DOHH2 (cell line): ENCODE data around the gene AGXT.

Experiments
- H3F3A ChIP-seq: fragments of 200-600 bp; sonication (generic), shearing (Covaris generic); 2 replicates; pipeline ENCODE4 v1.6.0; 2016; ENCODE audit warnings: antibody characterized with exemption, mild to moderate bottlenecking; ENCODE audit not compliant: control insufficient read depth, insufficient read depth
- H3K27ac ChIP-seq: fragments of 200-600 bp; sonication (generic); 2 replicates; pipeline ENCODE4 v1.5.1; 2014; ENCODE audit warnings: low read depth, mild to moderate bottlenecking, low read length, moderate library complexity
- H3K27me3 ChIP-seq: fragments of 200-600 bp; sonication (generic); 2 replicates; pipeline ENCODE4 v1.6.1; 2014; ENCODE audit warnings: mild to moderate bottlenecking, low read length, mixed read lengths; ENCODE audit not compliant: control insufficient read depth
- H3K36me3 ChIP-seq: fragments of 200-600 bp; sonication (generic); 2 replicates; pipeline ENCODE4 v1.6.1; 2014; ENCODE audit warnings: mild to moderate bottlenecking, low read length, moderate library complexity, mixed read lengths; ENCODE audit not compliant: control insufficient read depth
- H3K4me1 ChIP-seq: fragments of 200-600 bp; sonication (generic); 2 replicates; pipeline ENCODE4 v1.6.1; 2014; ENCODE audit warnings: mild to moderate bottlenecking, low read length, mixed read lengths; ENCODE audit not compliant: control insufficient read depth
- H3K4me2 ChIP-seq: fragments of 200-600 bp; sonication (generic); 2 replicates; pipeline ENCODE4 v1.6.0; 2014; ENCODE audit warnings: mild to moderate bottlenecking, low read length, moderate library complexity
- H3K4me3 ChIP-seq: fragments of 200-600 bp; sonication (generic); 2 replicates; pipeline ENCODE4 v1.5.1; 2014; ENCODE audit warnings: mild to moderate bottlenecking, low read length, mixed read lengths
- H3K79me2 ChIP-seq: fragments of 200-600 bp; sonication (generic); 2 replicates; pipeline ENCODE4 v1.6.1; 2014; ENCODE audit warnings: mild to moderate bottlenecking, low read length, mixed read lengths; ENCODE audit not compliant: control insufficient read depth
- H3K9me2 ChIP-seq: fragments of 200-600 bp; sonication (generic); replicated peaks from 2 replicates; pipeline ENCODE4 v1.6.1; 2014; ENCODE audit warnings: mild to moderate bottlenecking, low read length, mixed read lengths; ENCODE audit not compliant: control insufficient read depth
- H3K9me3 ChIP-seq: fragments of 200-600 bp; sonication (generic); 2 replicates; pipeline ENCODE4 v1.6.1; 2014; ENCODE audit warnings: antibody characterized with exemption, low read length, mixed read lengths; ENCODE audit not compliant: control insufficient read depth, insufficient read depth
- H4K20me1 ChIP-seq: fragments of 200-600 bp; sonication (generic); 2 replicates; pipeline ENCODE4 v1.6.0; 2014; ENCODE audit warnings: low read depth, mild to moderate bottlenecking, antibody characterized with exemption, low read length, moderate library complexity; ENCODE audit not compliant: control insufficient read depth, insufficient read depth
- EZH2phosphoT487 ChIP-seq: fragments of 200-600 bp; sonication (generic); IDR thresholded peaks from 2 replicates; pipeline ENCODE4 v1.6.1; 2017; ENCODE audit warnings: borderline replicate concordance, mild to moderate bottlenecking, antibody characterized with exemption, low read length, moderate library complexity, mixed read lengths
- TF ChIP-seq, protein P1 (sequence below): fragments of 200-600 bp; sonication (generic); IDR thresholded peaks from one replicate; pipeline ENCODE4 v1.5.1; 2014; ENCODE audit warnings: antibody characterized with exemption, mild to moderate bottlenecking, low read depth, low read length; ENCODE audit not compliant: poor library complexity, severe bottlenecking

The AGXT gene

DNA sequence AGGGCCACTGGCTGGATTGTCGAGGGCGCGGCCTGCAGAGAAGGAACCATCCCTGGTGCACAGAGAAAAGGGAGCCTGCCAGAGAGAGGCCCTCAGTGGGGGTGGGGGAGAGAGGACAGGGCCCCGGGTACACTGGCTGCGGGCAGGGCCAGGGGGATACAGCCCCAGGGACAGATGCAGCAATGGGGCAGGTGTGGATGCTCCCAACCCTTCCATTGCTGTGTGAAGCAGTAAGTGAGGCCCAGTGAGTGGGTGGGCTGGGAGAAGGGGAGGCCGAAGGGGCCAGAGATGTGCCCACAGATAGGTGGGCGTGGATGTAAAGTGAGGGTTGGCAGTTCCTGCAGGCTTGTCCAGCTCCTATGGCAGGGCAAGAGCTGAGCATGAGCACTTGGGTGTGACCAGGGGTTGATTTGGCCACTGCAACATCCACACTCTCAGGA lies 7.4 kb downstream of the AGXT start:
- Histone ChIP-seq H3K4me3 (no peak overlapping the region), H3K4me1 (no peaks in the 10 kb centered on the region), H3F3A (no peaks in the 10 kb centered on the region), H3K36me3 (no peaks in the 10 kb centered on the region), H3K27ac (no peak overlapping the region), H4K20me1 (no peaks in the 10 kb centered on the region), H3K9me3 (no peaks in the 10 kb centered on the region), H3K4me2 (no peak overlapping the region), H3K79me2 (no peaks in the 10 kb centered on the region), H3K9me2 (no peaks in the 10 kb centered on the region), H3K27me3 (peaks cover 1% of the 10 kb centered on the region; the same call in 1 of the 2 replicates)
- no peak for TF ChIP-seq EZH2phosphoT487
- TF ChIP-seq, protein P1, sequence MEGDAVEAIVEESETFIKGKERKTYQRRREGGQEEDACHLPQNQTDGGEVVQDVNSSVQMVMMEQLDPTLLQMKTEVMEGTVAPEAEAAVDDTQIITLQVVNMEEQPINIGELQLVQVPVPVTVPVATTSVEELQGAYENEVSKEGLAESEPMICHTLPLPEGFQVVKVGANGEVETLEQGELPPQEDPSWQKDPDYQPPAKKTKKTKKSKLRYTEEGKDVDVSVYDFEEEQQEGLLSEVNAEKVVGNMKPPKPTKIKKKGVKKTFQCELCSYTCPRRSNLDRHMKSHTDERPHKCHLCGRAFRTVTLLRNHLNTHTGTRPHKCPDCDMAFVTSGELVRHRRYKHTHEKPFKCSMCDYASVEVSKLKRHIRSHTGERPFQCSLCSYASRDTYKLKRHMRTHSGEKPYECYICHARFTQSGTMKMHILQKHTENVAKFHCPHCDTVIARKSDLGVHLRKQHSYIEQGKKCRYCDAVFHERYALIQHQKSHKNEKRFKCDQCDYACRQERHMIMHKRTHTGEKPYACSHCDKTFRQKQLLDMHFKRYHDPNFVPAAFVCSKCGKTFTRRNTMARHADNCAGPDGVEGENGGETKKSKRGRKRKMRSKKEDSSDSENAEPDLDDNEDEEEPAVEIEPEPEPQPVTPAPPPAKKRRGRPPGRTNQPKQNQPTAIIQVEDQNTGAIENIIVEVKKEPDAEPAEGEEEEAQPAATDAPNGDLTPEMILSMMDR, result no peak

- H3K9me3 ChIP-seq, result no peaks in the 10 kb centered on the region
- no peaks in the 10 kb centered on the region for H4K20me1 ChIP-seq
- no peak overlapping the region for H3K4me2 ChIP-seq
- no peaks in the 10 kb centered on the region for H3F3A ChIP-seq
- H3K36me3 ChIP-seq, result no peaks in the 10 kb centered on the region
- H3K27ac ChIP-seq, result no peak overlapping the region
- H3K4me1 ChIP-seq, result no peaks in the 10 kb centered on the region
- peaks cover 3% of the 10 kb centered on the region; the same call in 1 of the 2 replicates for H3K27me3 ChIP-seq
- no peak overlapping the region for H3K4me3 ChIP-seq
- TF ChIP-seq, protein P1, result no peak
- no peak for TF ChIP-seq EZH2phosphoT487
- H3K9me2 ChIP-seq, result no peaks in the 10 kb centered on the region
- H3K79me2 ChIP-seq, result no peaks in the 10 kb centered on the region
Measured at GRCh38 chr2:240876475-240877251, 8.0 kb downstream of the AGXT start.

DNA sequence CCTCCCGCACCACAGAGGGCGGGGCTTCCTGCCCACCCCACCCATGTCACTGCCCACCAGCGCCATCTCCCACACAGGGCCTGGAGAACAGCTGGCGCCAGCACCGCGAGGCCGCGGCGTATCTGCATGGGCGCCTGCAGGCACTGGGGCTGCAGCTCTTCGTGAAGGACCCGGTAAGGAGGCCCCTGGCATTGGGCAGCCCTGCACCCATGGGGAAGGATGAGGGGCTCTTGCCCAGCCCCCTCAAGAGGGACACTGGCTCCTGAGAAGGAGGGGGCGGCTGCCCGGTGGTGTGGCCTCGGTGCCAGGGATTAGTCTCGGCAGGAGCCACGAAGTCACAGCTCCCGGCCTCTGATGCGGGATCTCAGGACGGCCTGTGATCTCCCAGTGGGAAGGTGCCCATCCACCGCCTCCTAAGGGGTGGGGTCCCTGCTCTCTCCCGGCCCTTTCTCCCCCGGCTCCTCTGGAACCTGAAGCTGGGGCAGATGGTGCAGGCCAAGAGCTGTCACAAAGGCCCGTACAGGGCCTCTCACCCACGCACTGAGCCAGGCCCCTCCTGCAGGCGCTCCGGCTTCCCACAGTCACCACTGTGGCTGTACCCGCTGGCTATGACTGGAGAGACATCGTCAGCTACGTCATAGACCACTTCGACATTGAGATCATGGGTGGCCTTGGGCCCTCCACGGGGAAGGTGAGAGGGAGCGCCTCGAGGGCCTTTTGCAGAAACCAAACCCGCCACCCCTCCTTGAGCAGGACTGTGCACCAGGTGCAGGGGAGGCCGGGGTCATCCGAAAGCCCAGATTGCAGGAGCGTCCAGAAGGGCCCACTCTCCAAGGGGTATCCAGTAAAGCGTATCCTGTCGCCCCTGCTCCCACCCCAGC lies 9.1 kb downstream of the AGXT start:
- Histone ChIP-seq H3K27ac (no peak overlapping the region), H4K20me1 (no peaks in the 10 kb centered on the region), H3K4me3 (no peak overlapping the region), H3K4me2 (no peak overlapping the region), H3K9me3 (no peaks in the 10 kb centered on the region), H3K4me1 (no peaks in the 10 kb centered on the region), H3K27me3 (peaks cover 3% of the 10 kb centered on the region; the same call in 1 of the 2 replicates), H3K36me3 (no peaks in the 10 kb centered on the region), H3K9me2 (no peaks in the 10 kb centered on the region), H3F3A (no peaks in the 10 kb centered on the region), H3K79me2 (no peaks in the 10 kb centered on the region)
- TF ChIP-seq EZH2phosphoT487, result no peak
- TF ChIP-seq, protein P1, result no peak
